Mesodermal cell (in vitro differentiated cells): ENCODE data around the gene NOLC1. TPM values are rescaled to one million over a fixed set of nuclear protein-coding genes. Genes with fewer than 3 reads are reported as not detected.

Experiments
- H3K27ac ChIP-seq: 2 replicates; pipeline ENCODE4 v1.7.0; 2013; ENCODE audit warnings: mild to moderate bottlenecking, low read depth, low read length, moderate library complexity; ENCODE audit not compliant: severe bottlenecking
- H3K36me3 ChIP-seq: 2 replicates; pipeline ENCODE4 v1.7.1; 2013; ENCODE audit warnings: mild to moderate bottlenecking, low read length, moderate library complexity; ENCODE audit not compliant: control insufficient read depth, insufficient read depth
- H3K4me1 ChIP-seq: one replicate; pipeline ENCODE4 v1.7.1; 2013; ENCODE audit warnings: mild to moderate bottlenecking, low read length; ENCODE audit not compliant: insufficient read depth, control insufficient read depth, poor library complexity, severe bottlenecking
- H3K4me3 ChIP-seq: 2 replicates; pipeline ENCODE4 v1.7.0; 2013; ENCODE audit warnings: low read length, control low read depth, mild to moderate bottlenecking; ENCODE audit not compliant: insufficient read depth, poor library complexity, severe bottlenecking; ENCODE audit errors: extremely low read depth
- H3K9me3 ChIP-seq: 2 replicates; pipeline ENCODE4 v1.7.1; 2013; ENCODE audit warnings: mild to moderate bottlenecking, low read length, moderate library complexity; ENCODE audit not compliant: control insufficient read depth
- WGBS, 2 experiments: methylation state at CpG; one replicate each; pipeline ENCODE4 v1.1.5; 2013; ENCODE audit warnings: missing lambda C conversion rate in 2 of 2; ENCODE audit not compliant: insufficient coverage in 2 of 2; 5-methylcytosine and 5-hydroxymethylcytosine counted together
- polyA plus RNA-seq, 2 experiments: library from polyadenylated mRNA; stranded (reverse); fragments of 50-300 nt; gene quantifications; one replicate each; pipeline ENCODE4 v1.2.3, GENCODE V29; 2013

NOLC1 gene
- 70.5 TPM for polyA plus RNA-seq (2013, experiment 1 of 2)
- polyA plus RNA-seq (2013, experiment 2 of 2) = 72.1 TPM

- peaks cover 68% of the 10 kb centered on the region for H3K36me3 ChIP-seq
- no peaks in the 10 kb centered on the region for H3K9me3 ChIP-seq
- H3K27ac ChIP-seq = peak within 1 kb of the TSS; percentile 99
- peak within 1 kb of the TSS; percentile 88 for H3K4me3 ChIP-seq
- peaks cover 27% of the 10 kb centered on the region for H3K4me1 ChIP-seq
- WGBS, 2 experiments = 1 to 2% methylated on average over 51 to 52 of the region's 59 CpGs
Measured at GRCh38 chr10:102151774-102152544, at the start of gene NOLC1. Gene NOLC1 (plus strand): TSS chr10:102152389. CDS start chr10:102152411, 22 bp downstream.

- Histone ChIP-seq H3K36me3 (peaks cover 66% of the 10 kb centered on the region), H3K27ac (no peak overlapping the region), H3K4me3 (no peak overlapping the region), H3K4me1 (no peaks in the 10 kb centered on the region), H3K9me3 (no peaks in the 10 kb centered on the region)
- 100% methylated on average over 1 of the region's 1 CpG for WGBS, 2 experiments
Measured at GRCh38 chr10:102102421-102102820, 49.8 kb upstream of the NOLC1 start.

DNA sequence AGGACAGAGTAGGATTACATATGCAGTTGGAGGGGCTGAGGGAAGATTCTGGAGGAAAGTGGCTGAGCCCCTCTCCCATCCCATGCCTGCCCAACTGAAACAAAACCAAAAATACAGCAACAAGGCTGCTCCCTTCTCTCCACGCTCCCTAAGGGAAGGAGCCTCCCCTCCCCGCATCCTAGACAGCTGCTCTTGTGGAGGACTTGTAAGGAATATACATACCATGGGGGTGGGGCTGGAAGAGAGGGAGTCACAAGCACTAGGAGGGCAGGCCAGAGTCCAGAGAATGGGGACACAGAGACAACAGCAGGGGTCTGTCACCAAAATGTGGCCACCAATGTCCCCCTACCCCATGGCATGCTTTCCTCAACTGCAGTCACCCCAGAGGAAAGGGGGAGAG lies 45.2 kb upstream of the NOLC1 start:
- WGBS, 2 experiments = no CpG with 5 or more reads among the region's 2 CpGs
- H3K36me3 ChIP-seq = peaks cover 92% of the 10 kb centered on the region
- no peaks in the 10 kb centered on the region for H3K9me3 ChIP-seq
- H3K4me3 ChIP-seq = no peak overlapping the region
- no peaks in the 10 kb centered on the region for H3K4me1 ChIP-seq
- H3K27ac ChIP-seq = no peak overlapping the region

- Histone ChIP-seq H3K9me3 (no peaks in the 10 kb centered on the region), H3K36me3 (peaks cover 89% of the 10 kb centered on the region), H3K4me3 (no peak overlapping the region), H3K4me1 (peaks cover 9% of the 10 kb centered on the region), H3K27ac (no peak overlapping the region)
- 96 to 97% methylated on average over 24 of the region's 24 CpGs for WGBS, 2 experiments
Measured at GRCh38 chr10:102109166-102110116, 42.7 kb upstream of the NOLC1 start.

DNA sequence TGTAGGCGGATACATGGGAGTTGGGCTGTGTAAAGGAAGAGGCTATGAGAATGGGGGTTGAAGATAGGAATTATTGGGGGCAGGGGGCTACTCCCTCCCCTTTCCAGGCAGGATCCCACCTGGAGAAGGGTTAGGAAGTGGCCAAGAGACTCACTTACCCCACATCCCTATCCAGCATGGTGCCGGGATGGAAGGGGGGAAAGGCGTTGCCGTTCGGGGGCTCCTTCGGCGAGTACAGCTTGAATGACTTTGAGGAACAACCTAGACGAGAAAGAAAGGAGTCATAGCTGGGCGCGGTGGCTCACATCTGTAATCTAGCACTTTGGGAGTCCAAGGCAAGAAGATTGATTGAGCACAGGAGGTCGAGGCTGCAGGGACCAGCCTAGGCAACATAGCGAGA lies 40.9 kb upstream of the NOLC1 start:
- 97 to 100% methylated on average over 9 to 10 of the region's 12 CpGs for WGBS, 2 experiments
- H3K36me3 ChIP-seq = peaks cover 71% of the 10 kb centered on the region
- H3K4me3 ChIP-seq = no peak overlapping the region
- no peak overlapping the region for H3K27ac ChIP-seq
- no peaks in the 10 kb centered on the region for H3K9me3 ChIP-seq
- H3K4me1 ChIP-seq = peaks cover 23% of the 10 kb centered on the region

DNA sequence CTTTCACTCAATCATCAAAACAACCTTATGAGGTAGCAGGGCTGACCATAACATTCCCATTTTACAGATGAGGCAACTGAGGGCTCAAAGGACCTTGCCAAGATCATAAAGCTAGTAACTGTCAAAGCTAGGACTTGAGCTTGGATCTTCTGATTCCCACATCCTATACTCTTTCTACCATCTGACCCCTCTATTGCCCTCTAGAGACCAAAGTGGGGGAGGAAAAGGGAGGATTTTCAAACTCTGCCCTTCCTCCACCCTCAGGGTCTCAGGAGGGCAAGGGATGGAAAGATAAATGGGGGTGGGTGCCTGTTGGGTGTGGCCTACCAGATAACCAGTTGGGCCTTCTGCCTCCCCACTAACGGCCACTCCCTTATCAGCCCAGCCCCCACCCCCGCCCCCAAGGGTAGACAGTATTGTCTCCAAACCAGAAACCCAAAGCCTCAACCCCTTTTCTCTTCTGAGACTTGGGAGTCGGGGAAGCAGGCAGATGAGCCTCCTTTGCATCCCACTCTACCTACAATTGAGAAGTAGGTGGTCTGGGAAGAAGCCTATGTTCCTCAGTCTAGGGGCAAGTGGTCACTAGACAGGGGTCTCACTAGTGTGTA lies 39.9 kb upstream of the NOLC1 start:
- peaks cover 61% of the 10 kb centered on the region for H3K36me3 ChIP-seq
- no peaks in the 10 kb centered on the region for H3K9me3 ChIP-seq
- peak overlapping the region; percentile 78 for H3K4me3 ChIP-seq
- WGBS, 2 experiments = 13% methylated on average over 1 of the region's 3 CpGs; no CpG with 5 or more reads in 1 of the 2 experiments
- peaks cover 33% of the 10 kb centered on the region for H3K4me1 ChIP-seq
- no peak overlapping the region for H3K27ac ChIP-seq

GRCh38 chr10:102113261-102113955 lies 38.8 kb upstream of the NOLC1 start:
- Histone ChIP-seq H3K27ac (peak overlapping the region; percentile 83), H3K9me3 (no peaks in the 10 kb centered on the region), H3K36me3 (peaks cover 50% of the 10 kb centered on the region), H3K4me3 (peak overlapping the region; percentile 78), H3K4me1 (peaks cover 44% of the 10 kb centered on the region)
- 45 to 80% methylated on average over 4 to 5 of the region's 7 CpGs for WGBS, 2 experiments

DNA sequence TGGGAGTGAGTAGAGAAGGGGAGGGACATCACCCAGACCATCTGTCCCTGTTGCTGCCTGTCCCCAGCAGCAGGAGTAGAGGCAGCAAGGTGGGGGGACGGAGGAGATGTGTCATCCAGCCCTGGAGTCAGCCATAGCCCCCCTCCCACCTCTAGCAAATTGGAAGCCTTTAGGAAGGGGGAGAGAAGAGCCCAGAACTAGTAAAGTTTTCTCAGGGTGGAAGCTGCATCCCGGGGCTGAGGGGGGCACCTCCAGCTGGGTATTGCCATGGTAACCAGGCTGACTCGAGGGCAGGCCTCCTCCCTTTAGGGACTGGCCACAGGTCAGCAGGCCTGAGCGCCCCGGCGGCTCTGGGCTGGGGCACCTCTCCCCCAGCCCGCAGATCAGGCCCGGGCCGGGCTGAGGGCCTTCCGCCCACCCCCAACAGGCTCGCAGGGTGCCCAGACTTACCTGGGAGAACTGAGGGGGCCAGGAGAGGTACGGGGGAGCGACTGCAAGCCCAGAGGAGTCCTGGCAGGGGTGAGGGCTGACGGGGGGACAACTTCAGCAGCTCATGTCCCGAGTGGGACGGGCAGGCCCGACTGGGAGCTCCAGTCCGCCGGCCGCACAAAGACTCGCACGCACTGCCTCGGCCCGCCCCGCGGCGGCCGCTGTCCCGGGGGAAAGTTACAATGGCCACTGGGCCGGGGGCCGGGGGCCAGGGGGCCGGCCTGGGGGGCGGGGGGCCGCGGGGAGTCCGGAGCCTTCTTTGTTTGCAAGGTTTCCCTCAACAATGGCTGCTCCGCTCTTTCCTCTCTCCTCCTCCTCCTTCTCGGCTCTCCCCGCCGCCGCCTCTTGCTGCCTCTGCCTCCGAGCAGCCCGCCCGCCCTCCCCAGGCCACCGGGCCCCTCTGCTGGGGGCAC lies 38.0 kb upstream of the NOLC1 start:
- H3K4me3 ChIP-seq = peak overlapping the region; percentile 78
- peaks cover 47% of the 10 kb centered on the region for H3K4me1 ChIP-seq
- 0 to 1% methylated on average over 20 to 25 of the region's 45 CpGs for WGBS, 2 experiments
- peak overlapping the region; percentile 83 for H3K27ac ChIP-seq
- no peaks in the 10 kb centered on the region for H3K9me3 ChIP-seq
- H3K36me3 ChIP-seq = peaks cover 42% of the 10 kb centered on the region

GRCh38 chr10:102114861-102115618 lies 37.1 kb upstream of the NOLC1 start:
- Histone ChIP-seq H3K4me1 (peaks cover 47% of the 10 kb centered on the region), H3K27ac (peak overlapping the region; percentile 82)
- 0% methylated on average over 7 to 11 of the region's 23 CpGs for WGBS, 2 experiments

More at GRCh38 chr10:102114861-102115618, 37.1 kb upstream of the NOLC1 start:
- H3K4me3 ChIP-seq = peak overlapping the region; percentile 78
- H3K36me3 ChIP-seq = peaks cover 34% of the 10 kb centered on the region
- no peaks in the 10 kb centered on the region for H3K9me3 ChIP-seq
